NCI-H2196 (cell line): ENCODE results near the gene SORBS1.

Source experiments
- DNase-seq: peaks from one replicate; lab custom pipeline; 2025; ENCODE audit not compliant: unreplicated experiment; lab: John Stamatoyannopoulos, UW

SORBS1 gene

GRCh38 chr10:95330966-95331453 lies 230.2 kb downstream of the SORBS1 start:
- no peak for DNase-seq

- DNase-seq, result no peak
Observed at GRCh38 chr10:95329296-95329695, 231.9 kb downstream of the SORBS1 start.

- no peak for DNase-seq
Observed at GRCh38 chr10:95328013-95328412, 233.2 kb downstream of the SORBS1 start.

GRCh38 chr10:95327367-95327766 lies 233.8 kb downstream of the SORBS1 start:
- peak; percentile 52 for DNase-seq

GRCh38 chr10:95326396-95326795 lies 234.8 kb downstream of the SORBS1 start:
- DNase-seq, result no peak

GRCh38 chr10:95325863-95326262 lies 235.3 kb downstream of the SORBS1 start:
- DNase-seq, result no peak

GRCh38 chr10:95324436-95325268 lies 236.5 kb downstream of the SORBS1 start:
- no peak for DNase-seq

- no peak for DNase-seq
Observed at GRCh38 chr10:95321554-95322301, 239.4 kb downstream of the SORBS1 start.

GRCh38 chr10:95319239-95319638 lies 241.9 kb downstream of the SORBS1 start:
- no peak for DNase-seq

GRCh38 chr10:95315509-95315908 lies 245.7 kb downstream of the SORBS1 start:
- no peak for DNase-seq

- peak; percentile 27 for DNase-seq
Observed at GRCh38 chr10:95314192-95314918, 246.8 kb downstream of the SORBS1 start.

GRCh38 chr10:95312986-95313495 lies 248.1 kb downstream of the SORBS1 start:
- no peak for DNase-seq

- DNase-seq, result no peak
Observed at GRCh38 chr10:95312257-95312656, 248.9 kb downstream of the SORBS1 start.

- DNase-seq, result no peak
Observed at GRCh38 chr10:95309958-95310357, 251.2 kb downstream of the SORBS1 start.

- DNase-seq, result peak; percentile 34
Observed at GRCh38 chr10:95308389-95309302, 252.5 kb downstream of the SORBS1 start.

- DNase-seq, result no peak
Observed at GRCh38 chr10:95306851-95307250, 254.3 kb downstream of the SORBS1 start.

GRCh38 chr10:95306318-95306650 lies 254.9 kb downstream of the SORBS1 start:
- DNase-seq, result no peak

- DNase-seq, result no peak
Observed at GRCh38 chr10:95305606-95306317, 255.4 kb downstream of the SORBS1 start.

GRCh38 chr10:95304976-95305375 lies 256.2 kb downstream of the SORBS1 start:
- no peak for DNase-seq

GRCh38 chr10:95304463-95304862 lies 256.7 kb downstream of the SORBS1 start:
- DNase-seq, result no peak
